HEK293 (cell line): ENCODE data around the gene NMNAT1.

Experiments used
- CTCF ChIA-PET: fragments of 350-600 bp; formaldehyde crosslinking; extraction: SDS; loops from one replicate; lab custom pipeline; 2021; ENCODE audit warnings: antibody characterized with exemption; lab: Yijun Ruan, JAX
- POLR2A ChIA-PET: fragments of 300-600 bp; formaldehyde crosslinking; extraction: SDS; loops from one replicate; lab custom pipeline; 2020; ENCODE audit warnings: antibody characterized with exemption, inconsistent platforms; lab: Yijun Ruan, JAX
- H3K27ac ChIP-seq: fragments of 200-500 bp; sonication (Bioruptor generic); 2 replicates; pipeline ENCODE4 v1.5.1; 2014; ENCODE audit warnings: low read depth, low read length, control low read depth, inconsistent platforms; ENCODE audit errors: extremely low read depth
- H3K36me3 ChIP-seq, 2 experiments: fragments of 200-500 bp in 1 of 2; sonication (Bioruptor generic) in 1 of 2; 1 replicate in 1 of 2; 2 replicates in 1 of 2; pipeline ENCODE4 v1.5.1; 2014 to 2017; ENCODE audit warnings: inconsistent platforms in 2 of 2, low read length in 2 of 2; ENCODE audit not compliant: control insufficient read depth in 2 of 2, insufficient read depth in 1 of 2
- H3K4me1 ChIP-seq: fragments of 200-500 bp; sonication (Bioruptor generic); 2 replicates; pipeline ENCODE4 v1.5.1; 2014; ENCODE audit warnings: mild to moderate bottlenecking, low read length, inconsistent platforms; ENCODE audit not compliant: control insufficient read depth, insufficient read depth
- H3K4me3 ChIP-seq: 2 replicates; pipeline ENCODE4 v1.5.1; 2011; ENCODE audit warnings: low read depth, mild to moderate bottlenecking, control low read depth, low read length, moderate library complexity
- H3K9me3 ChIP-seq: fragments of 200-500 bp; sonication (Bioruptor generic); 2 replicates; pipeline ENCODE4 v1.5.1; 2014; ENCODE audit warnings: low read depth, low read length, inconsistent platforms; ENCODE audit not compliant: control insufficient read depth, insufficient read depth
- GLIS2 ChIP-seq: fragments of 450-650 bp; formaldehyde crosslinking; IDR thresholded peaks from 2 replicates; pipeline ENCODE4 v1.5.1; 2016; ENCODE audit warnings: missing biosample characterization, missing genetic modification characterization
- KLF1 ChIP-seq: fragments of 450-650 bp; formaldehyde crosslinking; IDR thresholded peaks from 2 replicates; pipeline ENCODE4 v1.5.1; 2016; ENCODE audit warnings: missing biosample characterization, missing genetic modification characterization
- KLF10 ChIP-seq: fragments of 450-650 bp; IDR thresholded peaks from 2 replicates; pipeline ENCODE4 v1.5.1; 2018; ENCODE audit warnings: missing biosample characterization, mild to moderate bottlenecking, missing genetic modification characterization
- KLF16 ChIP-seq: fragments of 450-650 bp; formaldehyde crosslinking; IDR thresholded peaks from 2 replicates; pipeline ENCODE4 v1.5.1; 2017; ENCODE audit warnings: missing biosample characterization, missing genetic modification characterization
- KLF8 ChIP-seq: fragments of 450-650 bp; formaldehyde crosslinking; IDR thresholded peaks from 2 replicates; pipeline ENCODE4 v1.5.1; 2016; ENCODE audit warnings: missing biosample characterization, missing genetic modification characterization
- OSR2 ChIP-seq: fragments of 450-650 bp; formaldehyde crosslinking; IDR thresholded peaks from 2 replicates; pipeline ENCODE4 v1.5.1; 2016; ENCODE audit warnings: missing biosample characterization, missing genetic modification characterization
- OVOL3 ChIP-seq: fragments of 450-650 bp; formaldehyde crosslinking; IDR thresholded peaks from 2 replicates; pipeline ENCODE4 v1.5.1; 2016; ENCODE audit warnings: missing biosample characterization, missing genetic modification characterization
- SCRT2 ChIP-seq: fragments of 450-650 bp; formaldehyde crosslinking; IDR thresholded peaks from 2 replicates; pipeline ENCODE4 v1.5.1; 2016; ENCODE audit warnings: missing biosample characterization, missing genetic modification characterization
- YY2 ChIP-seq: fragments of 450-650 bp; formaldehyde crosslinking; IDR thresholded peaks from 2 replicates; pipeline ENCODE4 v1.5.1; 2016; ENCODE audit warnings: missing biosample characterization, missing genetic modification characterization
- ZBTB17 ChIP-seq: fragments of 450-650 bp; formaldehyde crosslinking; IDR thresholded peaks from 2 replicates; pipeline ENCODE4 v1.5.1; 2016; ENCODE audit warnings: missing biosample characterization, missing genetic modification characterization
- ZBTB48 ChIP-seq: fragments of 450-650 bp; formaldehyde crosslinking; IDR thresholded peaks from 2 replicates; pipeline ENCODE4 v1.5.1; 2016; ENCODE audit warnings: missing biosample characterization, missing genetic modification characterization
- ZEB2 ChIP-seq: fragments of 450-650 bp; formaldehyde crosslinking; IDR thresholded peaks from 2 replicates; pipeline ENCODE4 v1.5.1; 2016; ENCODE audit warnings: missing biosample characterization, missing genetic modification characterization
- ZFHX2 ChIP-seq: fragments of 450-650 bp; formaldehyde crosslinking; conservative IDR thresholded peaks from 2 replicates; pipeline ENCODE4 v1.5.1; 2016; ENCODE audit warnings: missing biosample characterization, missing genetic modification characterization
- ZIC2 ChIP-seq: fragments of 450-650 bp; formaldehyde crosslinking; IDR thresholded peaks from 2 replicates; pipeline ENCODE4 v1.5.1; 2016; ENCODE audit warnings: missing biosample characterization, missing genetic modification characterization
- ZNF10 ChIP-seq: fragments of 450-650 bp; formaldehyde crosslinking; IDR thresholded peaks from 2 replicates; pipeline ENCODE4 v1.5.1; 2017; ENCODE audit warnings: missing biosample characterization, missing genetic modification characterization
- ZNF148 ChIP-seq: fragments of 450-650 bp; formaldehyde crosslinking; IDR thresholded peaks from 2 replicates; pipeline ENCODE4 v1.5.0; 2017; ENCODE audit warnings: missing biosample characterization, missing genetic modification characterization, borderline replicate concordance
- ZNF248 ChIP-seq: fragments of 450-650 bp; formaldehyde crosslinking; IDR thresholded peaks from 2 replicates; pipeline ENCODE4 v1.5.1; 2017; ENCODE audit warnings: missing biosample characterization, missing genetic modification characterization
- ZNF341 ChIP-seq: fragments of 450-650 bp; formaldehyde crosslinking; IDR thresholded peaks from 2 replicates; pipeline ENCODE4; 2016; ENCODE audit warnings: low read depth, missing biosample characterization, missing genetic modification characterization
- ZNF398 ChIP-seq: fragments of 450-650 bp; formaldehyde crosslinking; IDR thresholded peaks from 2 replicates; pipeline ENCODE4 v1.5.1; 2017; ENCODE audit warnings: missing biosample characterization, missing genetic modification characterization
- ZNF404 ChIP-seq: fragments of 450-650 bp; formaldehyde crosslinking; IDR thresholded peaks from 2 replicates; pipeline ENCODE4 v1.5.1; 2017; ENCODE audit warnings: missing biosample characterization, missing genetic modification characterization
- ZNF433 ChIP-seq: fragments of 450-650 bp; formaldehyde crosslinking; IDR thresholded peaks from 2 replicates; pipeline ENCODE4 v1.5.1; 2016; ENCODE audit warnings: missing biosample characterization, missing genetic modification characterization, low read depth
- ZNF473 ChIP-seq: fragments of 450-650 bp; formaldehyde crosslinking; IDR thresholded peaks from 2 replicates; pipeline ENCODE4 v1.5.1; 2017; ENCODE audit warnings: missing biosample characterization, missing genetic modification characterization
- ZNF513 ChIP-seq: fragments of 450-650 bp; IDR thresholded peaks from 2 replicates; pipeline ENCODE4 v1.5.1; 2018; ENCODE audit warnings: missing biosample characterization, missing genetic modification characterization
- ZNF610 ChIP-seq: fragments of 450-650 bp; formaldehyde crosslinking; IDR thresholded peaks from 2 replicates; pipeline ENCODE4 v1.5.1; 2016; ENCODE audit warnings: missing biosample characterization, missing genetic modification characterization, borderline replicate concordance
- ZNF629 ChIP-seq: fragments of 450-650 bp; formaldehyde crosslinking; IDR thresholded peaks from 2 replicates; pipeline ENCODE4 v1.5.1; 2017; ENCODE audit warnings: missing biosample characterization, missing genetic modification characterization
- ZNF654 ChIP-seq: fragments of 450-650 bp; formaldehyde crosslinking; IDR thresholded peaks from 2 replicates; pipeline ENCODE4 v1.5.1; 2016; ENCODE audit warnings: low read depth, missing biosample characterization, missing genetic modification characterization
- ZNF660 ChIP-seq: fragments of 450-650 bp; IDR thresholded peaks from 2 replicates; pipeline ENCODE4 v1.5.1; 2018; ENCODE audit warnings: missing biosample characterization, mild to moderate bottlenecking, missing genetic modification characterization
- ZNF701 ChIP-seq: fragments of 450-650 bp; formaldehyde crosslinking; IDR thresholded peaks from 2 replicates; pipeline ENCODE4 v1.5.1; 2016; ENCODE audit warnings: missing biosample characterization, missing genetic modification characterization
- ZNF776 ChIP-seq: fragments of 450-650 bp; formaldehyde crosslinking; IDR thresholded peaks from 2 replicates; pipeline ENCODE4 v1.5.0; 2017; ENCODE audit warnings: missing biosample characterization, missing genetic modification characterization, borderline replicate concordance

NMNAT1 gene

GRCh38 chr1:9910076-9910422 is 33.2 kb upstream of the NMNAT1 start, which contains the start of gene CTNNBIP1:
Gene CTNNBIP1, minus strand, starts transcription at chr1:9910269. Its CDS starts 38,205 bp downstream, at chr1:9872064.
- no peaks in the 10 kb centered on the region for H3K36me3 ChIP-seq
- peak within 1 kb of the TSS; percentile 79 for H3K4me3 ChIP-seq
- ChIA-PET CTCF (no interaction called here), POLR2A (interaction anchor here (1.2 kb wide), 1 partner anchor 123 kb away, joined by 7 read pairs; the partner anchor contains the start of gene UBE4B)
- H3K9me3 ChIP-seq = no peaks in the 10 kb centered on the region
- H3K27ac ChIP-seq = peak within 1 kb of the TSS; percentile 65
- no peak for TF ChIP-seq ZNF433 (tag by site-specific recombination)
- peak; percentile 65; the same call in 1 of the 2 replicates for TF ChIP-seq ZNF610 (tag by site-specific recombination)
- TF ChIP-seq ZNF660 (tag by site-specific recombination) = peak; percentile 69; the same call in 1 of the 2 replicates
- no peak for TF ChIP-seq KLF1 (tag by site-specific recombination)
- peak; percentile 52; the same call in 1 of the 2 replicates for TF ChIP-seq OSR2 (tag by site-specific recombination)
- TF ChIP-seq ZNF398 (tag by site-specific recombination) = peak; percentile 54; the same call in 1 of the 2 replicates
- H3K4me1 ChIP-seq = peaks cover 7% of the 10 kb centered on the region; the same call in 1 of the 2 replicates

- CTCF ChIA-PET = interaction anchor here (0.9 kb wide), 1 partner anchor 27 kb away, joined by 4 read pairs; no protein-coding TSS in a partner anchor
- POLR2A ChIA-PET = interaction anchor here (0.6 to 1.2 kb wide), 7 partner anchors 12 to 233 kb away, joined by 3 to 8 read pairs (median 7); partner anchors contain the start of genes NMNAT1 and UBE4B
- peak overlapping the region; percentile 65 for H3K27ac ChIP-seq
- TF ChIP-seq ZBTB17 (tag by site-specific recombination) (peak; percentile 49), KLF8 (peak; percentile 80; the same call in 1 of the 2 replicates), KLF10 (peak; percentile 53; the same call in 1 of the 2 replicates), ZNF701 (no peak), KLF16 (tag by site-specific recombination) (peak; percentile 25; the same call in 1 of the 2 replicates), YY2 (tag by site-specific recombination) (0 out of 2 replicates have a peak, but pooled peaks have one; percentile 47), GLIS2 (tag by site-specific recombination) (no peak; the same call in 1 of the 2 replicates), OVOL3 (tag by site-specific recombination) (no peak), ZNF513 (tag by site-specific recombination) (no peak), ZNF341 (tag by site-specific recombination) (0 out of 2 replicates have a peak, but pooled peaks have one; percentile 26), SCRT2 (tag by site-specific recombination) (no peak), ZBTB48 (tag by site-specific recombination) (peak; percentile 38; the same call in 1 of the 2 replicates), ZNF654 (no peak), ZEB2 (tag by site-specific recombination) (peak; percentile 75; the same call in 1 of the 2 replicates), OSR2 (tag by site-specific recombination) (no peak), ZNF10 (tag by site-specific recombination) (peak; percentile 49; the same call in 1 of the 2 replicates), ZNF473 (tag by site-specific recombination) (no peak), ZNF660 (tag by site-specific recombination) (peak; percentile 44; the same call in 1 of the 2 replicates), ZFHX2 (tag by site-specific recombination) (peak; percentile 92), ZNF148 (tag by site-specific recombination) (no peak), ZIC2 (tag by site-specific recombination) (no peak), ZNF776 (no peak), ZNF248 (tag by site-specific recombination) (no peak), ZNF404 (tag by site-specific recombination) (no peak), ZNF629 (tag by site-specific recombination) (0 out of 2 replicates have a peak, but pooled peaks have one; percentile 26)
Measured at GRCh38 chr1:9910423-9911178, 32.7 kb upstream of the NMNAT1 start.

More at GRCh38 chr1:9910423-9911178, 32.7 kb upstream of the NMNAT1 start:
- no peaks in the 10 kb centered on the region for H3K36me3 ChIP-seq
- H3K4me1 ChIP-seq = peaks cover 7% of the 10 kb centered on the region; the same call in 1 of the 2 replicates
- H3K4me3 ChIP-seq = peak overlapping the region; percentile 55
- no peaks in the 10 kb centered on the region for H3K9me3 ChIP-seq
